NT2/D1 (cell line): ENCODE results near the gene CDH13.

Experiments
- DNase-seq: peaks from one replicate; pipeline ENCODE4 v3.0.0-alpha.2; 2011; ENCODE audit warnings: low read depth, low spot score
- H3K27me3 ChIP-seq: 2 replicates; pipeline ENCODE4 v1.6.0; 2011; ENCODE audit warnings: mild to moderate bottlenecking; ENCODE audit not compliant: insufficient read length, insufficient read depth
- H3K36me3 ChIP-seq: 2 replicates; pipeline ENCODE4 v1.6.1; 2011; ENCODE audit warnings: mild to moderate bottlenecking, low read length, mixed read lengths; ENCODE audit not compliant: insufficient read depth, insufficient read length
- H3K4me1 ChIP-seq: 2 replicates; pipeline ENCODE4 v1.5.1; 2011; ENCODE audit not compliant: insufficient read depth, insufficient read length
- H3K4me3 ChIP-seq: 2 replicates; pipeline ENCODE4 v1.5.1; 2011; ENCODE audit warnings: low read depth; ENCODE audit not compliant: insufficient read length
- H3K9ac ChIP-seq: 2 replicates; pipeline ENCODE4 v1.6.0; 2011; ENCODE audit warnings: low read depth; ENCODE audit not compliant: insufficient read length
- H3K9me3 ChIP-seq: 2 replicates; pipeline ENCODE4 v1.5.1; 2011; ENCODE audit warnings: mild to moderate bottlenecking, low read length; ENCODE audit not compliant: insufficient read depth
- SUZ12 ChIP-seq: IDR thresholded peaks from 2 replicates; pipeline ENCODE4 v1.6.1; 2011; ENCODE audit not compliant: insufficient read length, insufficient read depth; ENCODE audit errors: extremely low read depth
- YY1 ChIP-seq: IDR thresholded peaks from 2 replicates; pipeline ENCODE4 v1.6.1; 2011; ENCODE audit not compliant: insufficient read length, insufficient read depth
- ZNF274 ChIP-seq: IDR thresholded peaks from 2 replicates; pipeline ENCODE4 v1.6.1; 2011; ENCODE audit warnings: mild to moderate bottlenecking, low read depth, low read length

Gene CDH13

GRCh38 chr16:82892324-82892723, 265.6 kb downstream of the CDH13 start:
- no peak for DNase-seq
- TF ChIP-seq SUZ12 (no peak), YY1 (no peak), ZNF274 (no peak)

DNA sequence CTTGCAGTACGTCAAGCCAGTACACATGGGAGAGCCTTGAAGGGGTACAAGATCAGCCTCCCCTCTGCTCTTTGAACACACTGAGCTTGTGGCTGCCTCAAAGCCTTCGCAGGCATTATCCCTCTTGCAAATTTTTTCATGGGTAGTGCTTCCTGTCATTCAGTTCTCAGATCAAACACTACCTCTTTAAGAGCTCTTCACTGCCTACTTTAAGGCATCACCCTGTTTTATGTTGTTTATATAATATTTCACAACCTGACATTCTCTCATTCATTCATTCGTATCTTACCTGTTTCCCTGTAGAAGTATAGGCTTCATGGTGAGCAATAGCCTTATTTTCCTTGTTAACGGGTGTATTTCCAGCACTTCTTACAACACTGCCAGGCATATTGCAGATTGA, 269.1 kb downstream of the CDH13 start:
- Histone ChIP-seq H3K4me1 (no peaks in the 10 kb centered on the region), H3K9me3 (no peaks in the 10 kb centered on the region), H3K36me3 (no peaks in the 10 kb centered on the region), H3K9ac (no peak overlapping the region), H3K4me3 (no peak overlapping the region), H3K27me3 (no peaks in the 10 kb centered on the region)
- TF ChIP-seq YY1 (no peak), SUZ12 (no peak), ZNF274 (no peak)
- DNase-seq: no peak

More at GRCh38 chr16:82892324-82892723, 265.6 kb downstream of the CDH13 start:
- Histone ChIP-seq H3K27me3 (no peaks in the 10 kb centered on the region), H3K36me3 (no peaks in the 10 kb centered on the region), H3K9me3 (no peaks in the 10 kb centered on the region), H3K4me3 (no peak overlapping the region), H3K4me1 (no peaks in the 10 kb centered on the region), H3K9ac (no peak overlapping the region)

- Histone ChIP-seq H3K4me3 (no peak overlapping the region), H3K36me3 (no peaks in the 10 kb centered on the region), H3K9me3 (no peaks in the 10 kb centered on the region), H3K9ac (no peak overlapping the region), H3K27me3 (no peaks in the 10 kb centered on the region), H3K4me1 (no peaks in the 10 kb centered on the region)
- TF ChIP-seq YY1 (no peak), ZNF274 (no peak), SUZ12 (no peak)
- DNase-seq: no peak
Measured at GRCh38 chr16:82899006-82899405, 272.2 kb downstream of the CDH13 start.

- H3K36me3 ChIP-seq: no peaks in the 10 kb centered on the region
- no peaks in the 10 kb centered on the region for H3K9me3 ChIP-seq
- no peaks in the 10 kb centered on the region for H3K4me1 ChIP-seq
- DNase-seq: no peak
- TF ChIP-seq ZNF274: no peak
- H3K9ac ChIP-seq: no peak overlapping the region
- H3K4me3 ChIP-seq: no peak overlapping the region
- H3K27me3 ChIP-seq: no peaks in the 10 kb centered on the region
Measured at GRCh38 chr16:82899731-82900450, 273.1 kb downstream of the CDH13 start.

DNA sequence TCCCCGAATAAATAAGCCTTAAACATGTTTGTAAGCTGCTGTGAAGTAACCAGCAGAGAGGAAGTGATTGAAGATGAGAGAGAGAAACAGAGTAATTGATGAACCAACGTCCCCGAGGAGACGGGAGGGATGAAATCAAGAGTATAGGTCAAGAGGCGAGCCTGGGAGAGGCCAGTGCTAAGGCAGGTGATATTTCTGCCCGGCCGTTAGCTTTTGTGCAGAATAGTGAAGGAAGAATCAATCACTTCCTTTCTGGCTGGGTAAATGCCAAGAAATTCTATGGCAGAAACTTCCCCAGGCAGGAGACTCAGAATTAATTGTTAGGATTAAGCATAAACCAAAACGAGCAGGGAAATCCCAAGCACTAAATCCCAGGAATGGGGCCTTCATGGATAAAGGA, 273.8 kb downstream of the CDH13 start:
- no peaks in the 10 kb centered on the region for H3K27me3 ChIP-seq
- H3K4me1 ChIP-seq: no peaks in the 10 kb centered on the region
- TF ChIP-seq ZNF274: no peak
- no peak for TF ChIP-seq SUZ12
- TF ChIP-seq YY1: no peak
- H3K4me3 ChIP-seq: no peak overlapping the region
- no peaks in the 10 kb centered on the region for H3K36me3 ChIP-seq
- DNase-seq: no peak
- no peak overlapping the region for H3K9ac ChIP-seq
- no peaks in the 10 kb centered on the region for H3K9me3 ChIP-seq

- Histone ChIP-seq H3K9me3 (no peaks in the 10 kb centered on the region), H3K27me3 (no peaks in the 10 kb centered on the region), H3K4me3 (no peak overlapping the region), H3K36me3 (no peaks in the 10 kb centered on the region), H3K4me1 (no peaks in the 10 kb centered on the region), H3K9ac (no peak overlapping the region)
- TF ChIP-seq SUZ12 (no peak), ZNF274 (no peak), YY1 (no peak)
- DNase-seq: no peak
Measured at GRCh38 chr16:82911925-82912324, 285.2 kb downstream of the CDH13 start.

DNA sequence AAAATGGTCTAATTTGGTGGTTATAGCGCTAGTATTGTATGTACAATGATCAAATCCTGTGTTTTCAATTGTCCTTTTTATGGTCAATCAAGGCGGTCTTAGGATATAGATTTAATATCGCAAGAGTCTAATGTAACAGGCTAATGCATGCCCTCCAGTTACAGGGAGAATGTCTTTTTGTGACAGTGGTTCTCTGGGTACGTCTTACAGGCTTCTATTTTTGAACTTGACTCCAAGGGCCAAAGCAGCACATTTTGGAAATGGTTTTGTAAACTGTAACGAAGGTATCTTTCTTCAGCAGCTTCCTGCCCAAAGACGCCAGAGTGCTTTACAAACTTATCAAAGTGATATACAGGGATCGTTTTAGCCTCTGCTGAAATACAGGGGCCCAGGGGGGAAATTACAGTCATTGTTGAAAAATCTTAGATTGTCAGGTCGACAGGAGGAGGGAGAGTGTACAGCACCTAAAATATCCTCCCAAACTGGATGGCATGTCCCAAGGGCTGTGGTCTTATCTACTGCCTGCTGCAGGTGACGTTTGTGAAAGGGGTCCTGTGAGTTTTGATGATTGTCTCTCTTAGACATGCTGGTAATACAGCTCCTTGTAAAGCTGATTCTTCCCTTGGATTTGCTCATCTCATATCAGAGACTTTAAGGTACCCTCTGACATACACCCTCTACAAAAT, 288.5 kb downstream of the CDH13 start:
- H3K36me3 ChIP-seq: no peaks in the 10 kb centered on the region
- no peak overlapping the region for H3K9ac ChIP-seq
- no peaks in the 10 kb centered on the region for H3K4me1 ChIP-seq
- H3K9me3 ChIP-seq: no peaks in the 10 kb centered on the region
- DNase-seq: no peak
- no peak overlapping the region for H3K4me3 ChIP-seq
- TF ChIP-seq YY1: no peak
- TF ChIP-seq SUZ12: no peak
- TF ChIP-seq ZNF274: no peak
- no peaks in the 10 kb centered on the region for H3K27me3 ChIP-seq
